ENCODE data around the gene EIF4H. TPM values are rescaled to one million over a fixed set of nuclear protein-coding genes. Genes with fewer than 3 reads are reported as not detected.
A peak's percentile ranks its signal among the peaks of the same experiment; 100 is the strongest.
"Not testable (repeated sequence)": the region's sequence is repeated elsewhere in the genome, so short reads cannot be mapped to it uniquely, and the experiment has no call there.

Gene EIF4H
- total and polyA plus RNA-seq, 2 donors (not counting 1 experiment from before 2014, with no cell fraction given) = 127 to 199 TPM

- ATAC-seq (ENCODE audit: low read depth); H3K36me3 ChIP-seq (replicated peaks in 1 of 2; ENCODE audit: control extremely low read depth in 1 of 2, control insufficient read depth in 1 of 2, extremely low read depth in 1 of 2, insufficient read depth in 2 of 2, low read length in 1 of 2); H3K4me2 ChIP-seq (replicated peaks; ENCODE audit: low read depth, low read length, poor library complexity, severe bottlenecking); H3K27me3 ChIP-seq (replicated peaks in 1 of 4; ENCODE audit: control extremely low read depth in 1 of 4, control insufficient read depth in 3 of 4, insufficient read depth in 4 of 4, low read length in 3 of 4); H3K4me3 Mint-ChIP-seq; H3K27me3 Mint-ChIP-seq; H3K4me3 ChIP-seq (ENCODE audit: control extremely low read depth in 1 of 5, extremely low read depth in 1 of 5, insufficient read depth in 1 of 5, low read depth in 2 of 5, low read length in 4 of 5); H3K9me3 Mint-ChIP-seq (ENCODE audit: insufficient read depth); DNase-seq; H3K27ac Mint-ChIP-seq; H3K9me3 ChIP-seq (ENCODE audit: control extremely low read depth in 1 of 3, control insufficient read depth in 2 of 3, insufficient read depth in 1 of 3, low read length in 2 of 3); H3K9ac ChIP-seq (ENCODE audit: low read length); H2AFZ ChIP-seq (ENCODE audit: insufficient read depth, low read depth, low read length, poor library complexity, severe bottlenecking): not testable (repeated sequence)
- ChIA-PET CTCF (interaction anchor here (0.6 to 8.8 kb wide), 10 partner anchors 9 to 195 kb away, joined by 3 to 246 read pairs (median 30); partner anchors contain the start of gene CLIP2), POLR2A (interaction anchor here (1.1 to 1.3 kb wide), 2 partner anchors 10 to 46 kb away, joined by 3 to 8 read pairs; partner anchors contain the start of gene RFC2)
- peaks cover 36 to 60% of the 10 kb centered on the region in 2 donors for H3K4me1 ChIP-seq (ENCODE audit: control insufficient read depth in 2 of 2, insufficient read depth in 2 of 2, low read length in 2 of 2)
- H4K20me1 ChIP-seq (ENCODE audit: control insufficient read depth, insufficient read depth, low read length, poor library complexity, severe bottlenecking) = peaks cover 16% of the 10 kb centered on the region
- H3K27ac ChIP-seq (ENCODE audit: low read length in 2 of 2) = peak overlapping the region in 1 of 2 donors; percentile 95
- 98% methylated on average over 5 of the region's 7 CpGs for WGBS (ENCODE audit: insufficient coverage)
- peaks cover 58% of the 10 kb centered on the region for H3K4me1 Mint-ChIP-seq
- H3K79me2 ChIP-seq (ENCODE audit: control insufficient read depth, insufficient read depth, low read length) = peaks cover 64% of the 10 kb centered on the region
- intact Hi-C loops (cut with micrococcal nuclease) = loop anchor here (5.0 kb wide), 1 partner anchor 34 kb away; no protein-coding TSS in a partner anchor
Measured at GRCh38 chr7:74208241-74208640, 34.1 kb downstream of the EIF4H start.

GRCh38 chr7:74212661-74213060 lies 38.5 kb downstream of the EIF4H start:
- Histone ChIP-seq H3K27ac (ENCODE audit: low read length in 2 of 2) (peak overlapping the region; percentile 11 to 95), H3K27me3 (replicated peaks in 1 of 4; ENCODE audit: control extremely low read depth in 1 of 4, control insufficient read depth in 3 of 4, insufficient read depth in 4 of 4, low read length in 3 of 4) (no peaks in the 10 kb centered on the region), H3K4me1 (ENCODE audit: control insufficient read depth in 2 of 2, insufficient read depth in 2 of 2, low read length in 2 of 2) (peaks cover 54 to 63% of the 10 kb centered on the region in 2 donors), H4K20me1 (ENCODE audit: control insufficient read depth, insufficient read depth, low read length, poor library complexity, severe bottlenecking) (peaks cover 37% of the 10 kb centered on the region), H2AFZ (ENCODE audit: insufficient read depth, low read depth, low read length, poor library complexity, severe bottlenecking) (no peak overlapping the region), H3K9ac (ENCODE audit: low read length) (peak overlapping the region; percentile 20), H3K79me2 (ENCODE audit: control insufficient read depth, insufficient read depth, low read length) (peaks cover 67% of the 10 kb centered on the region), H3K36me3 (replicated peaks in 1 of 2; ENCODE audit: control extremely low read depth in 1 of 2, control insufficient read depth in 1 of 2, extremely low read depth in 1 of 2, insufficient read depth in 2 of 2, low read length in 1 of 2) (peaks cover 1 to 33% of the 10 kb centered on the region in 2 experiments), H3K9me3 (ENCODE audit: control extremely low read depth in 1 of 3, control insufficient read depth in 2 of 3, insufficient read depth in 1 of 3, low read length in 2 of 3) (peaks cover 0 to 2% (median 0%) of the 10 kb centered on the region in 3 donors), H3K4me2 (replicated peaks; ENCODE audit: low read depth, low read length, poor library complexity, severe bottlenecking) (peak overlapping the region; percentile 68), H3K4me3 (ENCODE audit: control extremely low read depth in 1 of 5, extremely low read depth in 1 of 5, insufficient read depth in 1 of 5, low read depth in 2 of 5, low read length in 4 of 5) (peak overlapping the region in 4 of 5 experiments; percentile 8 to 32 (median 21))
- H3K9me3 Mint-ChIP-seq (ENCODE audit: insufficient read depth) = no peaks in the 10 kb centered on the region
- 72% methylated on average over 11 of the region's 11 CpGs for WGBS (ENCODE audit: insufficient coverage)
- peaks cover 60% of the 10 kb centered on the region for H3K4me1 Mint-ChIP-seq
- intact Hi-C loops (cut with micrococcal nuclease) = no loop called here
- ChIA-PET CTCF (interaction anchor here (0.5 to 2.4 kb wide), 3 partner anchors 12 to 188 kb away, joined by 3 to 8 read pairs (median 3); no protein-coding TSS in a partner anchor), POLR2A (interaction anchor here (0.7 to 1.2 kb wide), 3 partner anchors 19 to 171 kb away, joined by 3 to 5 read pairs (median 4); no protein-coding TSS in a partner anchor)
- peak overlapping the region; percentile 89 for H3K27ac Mint-ChIP-seq
- no peak for DNase-seq
- H3K27me3 Mint-ChIP-seq = no peaks in the 10 kb centered on the region
- TF ChIP-seq CTCF (IDR thresholded peaks at IDR 0.05) = no peak
- TF ChIP-seq EZH2 (IDR thresholded peaks at IDR 0.05; ENCODE audit: borderline replicate concordance, insufficient read depth, low read depth, low read length, poor library complexity, severe bottlenecking) = no peak
- ATAC-seq (ENCODE audit: low read depth) = no peak
- peak overlapping the region; percentile 74 for H3K4me3 Mint-ChIP-seq

All from B cell (primary cell).